ENCODE measurements around the gene FN1.
A peak's percentile ranks its signal among the peaks of the same experiment; 100 is the strongest.

FN1 gene

DNA sequence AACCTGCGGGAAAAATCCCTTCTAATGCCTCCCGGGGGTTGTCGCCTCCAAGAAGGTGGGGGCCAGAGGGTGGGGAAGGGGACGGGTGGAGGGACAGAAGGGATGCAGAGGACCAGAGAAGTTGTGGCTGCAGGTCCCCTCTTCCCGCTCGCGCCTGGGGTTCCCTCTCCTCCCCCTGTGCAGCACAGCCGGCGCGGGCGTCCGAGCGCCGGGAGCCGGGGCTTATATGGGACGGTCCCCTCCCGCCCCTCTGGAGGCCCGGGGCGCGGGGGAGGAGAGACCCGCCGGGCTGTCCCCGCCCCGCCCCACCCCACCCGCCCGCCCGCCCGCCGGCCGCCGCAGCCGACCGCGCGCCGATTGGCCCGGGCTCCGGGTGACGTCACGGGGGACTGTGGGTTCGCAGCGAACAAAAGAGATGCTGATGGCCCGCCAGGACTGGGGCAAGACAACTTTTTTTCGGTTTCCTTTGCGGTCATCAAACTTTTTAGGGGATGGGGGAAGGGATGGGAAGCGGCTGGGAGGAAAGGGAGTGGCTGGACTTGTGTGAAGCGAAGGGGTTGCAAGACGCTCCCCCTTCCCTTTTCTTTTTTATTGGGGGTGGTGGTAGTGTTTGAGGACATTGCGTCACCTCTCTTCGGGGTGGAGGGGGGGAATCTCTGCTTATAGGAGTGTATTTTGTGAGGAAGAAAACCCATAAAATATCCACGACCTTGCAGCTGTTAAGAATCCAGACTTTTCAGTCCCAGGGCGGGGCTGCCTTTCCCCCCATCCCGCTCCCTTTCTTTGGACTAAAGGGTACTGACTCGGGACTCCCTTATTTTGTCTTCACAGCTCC, at the start of gene FN1:
Gene FN1 (minus strand): TSS at position 199 of the 835 bp plus-strand sequence. CDS start 266 bp downstream, outside the sequence.
- peak; percentile 99 for DNase-seq (ENCODE audit: low read depth)

DNA sequence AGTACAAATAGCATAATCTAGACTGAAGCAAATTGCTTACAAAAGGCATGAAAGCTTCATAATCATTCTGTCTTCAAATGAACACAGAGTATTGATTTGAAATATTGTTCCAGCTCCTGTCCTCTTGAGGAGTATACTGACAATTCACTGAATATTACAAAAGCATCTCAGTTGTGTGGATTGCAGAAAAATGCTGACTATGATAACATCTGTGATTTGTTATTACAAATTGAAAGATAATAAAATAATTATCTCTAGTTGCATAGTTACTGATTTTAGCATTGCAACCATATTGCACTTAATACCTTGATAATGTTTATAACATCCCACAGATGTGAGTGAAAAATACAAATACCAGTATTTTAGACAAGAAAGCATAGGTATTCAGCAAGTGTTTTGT, 49.2 kb upstream of the FN1 start:
- DNase-seq (ENCODE audit: low read depth): no peak

DNA sequence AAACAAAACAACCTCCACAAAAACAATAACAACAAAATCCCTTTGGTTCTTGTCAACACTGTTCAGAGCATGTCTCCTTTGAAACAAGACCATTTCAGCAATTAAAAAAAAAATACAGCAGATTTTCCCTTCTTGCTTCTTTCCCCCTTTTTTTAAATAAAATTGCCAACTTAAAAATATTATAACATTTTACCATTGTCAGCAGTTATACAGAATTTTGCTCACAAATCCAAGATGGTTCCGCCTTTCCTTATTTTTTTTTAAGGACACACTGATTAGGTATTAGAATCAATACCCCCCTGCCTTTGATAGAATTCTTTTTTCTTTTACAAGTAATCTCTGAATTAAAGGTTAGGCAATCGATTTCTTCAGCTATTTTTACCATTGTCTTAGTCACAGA, 48.7 kb upstream of the FN1 start:
- no peak for DNase-seq (ENCODE audit: low read depth)

DNA sequence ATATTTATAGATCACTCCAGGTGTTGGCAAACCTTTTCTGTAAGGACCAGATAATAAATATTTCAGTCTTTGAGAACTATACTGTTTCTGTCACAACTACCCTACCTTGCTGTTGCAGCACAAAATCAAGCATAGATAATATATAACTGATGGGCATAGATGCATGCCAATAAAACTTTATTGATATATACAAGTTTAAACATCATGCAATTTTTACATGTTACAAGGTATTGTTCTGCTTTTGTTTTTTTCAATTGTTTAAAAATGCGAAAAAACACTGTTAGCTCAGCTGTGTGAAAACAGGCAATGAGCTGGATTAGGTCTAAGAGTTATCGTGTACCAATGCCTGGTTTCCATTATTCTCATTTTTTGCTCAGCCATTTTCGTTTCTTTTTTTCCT, 47.6 kb upstream of the FN1 start:
- DNase-seq (ENCODE audit: low read depth): no peak

DNA sequence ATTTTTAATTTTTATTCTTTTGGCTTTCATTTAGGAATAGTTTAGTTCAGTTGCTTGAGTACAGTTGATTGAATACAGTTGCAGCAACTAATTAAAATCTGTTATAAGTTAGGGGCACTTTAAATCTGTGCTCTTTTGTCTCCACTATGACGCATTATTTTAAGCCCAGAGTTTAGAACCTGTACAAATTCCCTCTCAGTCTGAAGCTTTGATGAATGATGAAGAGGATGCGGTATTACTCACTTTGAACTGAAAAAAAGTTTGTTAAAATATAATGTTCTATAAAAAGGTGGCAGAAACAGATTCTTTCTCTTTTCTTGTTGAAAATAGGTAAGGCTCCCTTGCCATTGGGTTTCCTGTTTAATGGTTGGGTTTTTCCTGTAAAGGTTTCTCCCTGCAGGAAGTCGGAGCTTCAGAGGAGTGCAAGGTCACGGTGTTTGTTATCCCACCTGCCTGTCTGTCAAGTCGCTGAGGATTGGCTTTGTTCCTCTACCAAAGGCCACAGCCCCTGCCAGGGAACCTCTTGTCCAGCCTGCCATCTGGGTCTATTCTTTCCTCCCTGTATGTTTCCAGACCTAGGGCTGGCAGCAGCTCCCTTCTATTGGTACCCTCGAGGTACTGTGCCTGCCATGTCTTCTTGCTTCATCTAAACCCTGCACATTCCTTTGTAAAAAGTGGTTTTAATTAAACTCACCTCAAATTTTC, 43.8 kb upstream of the FN1 start:
- DNase-seq (ENCODE audit: low read depth): no peak

DNA sequence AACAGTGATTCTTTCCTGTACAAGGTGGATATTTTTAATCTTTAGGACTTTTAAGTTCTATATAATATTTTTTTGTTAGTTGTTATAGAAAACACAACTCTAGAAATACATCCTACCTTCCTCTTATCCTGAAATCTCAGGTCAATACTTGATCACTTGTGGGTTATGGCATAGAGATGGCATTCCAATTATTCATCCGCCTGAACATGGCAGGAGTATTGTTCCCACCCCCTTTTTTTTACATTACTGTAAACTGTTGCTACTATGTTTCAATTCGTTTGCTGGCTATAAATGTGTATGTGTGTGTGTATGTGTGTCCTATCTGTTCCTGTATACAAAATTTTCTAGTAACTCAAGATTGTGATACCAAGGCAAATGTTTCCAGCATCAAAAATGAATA, 43.3 kb upstream of the FN1 start:
- no peak for DNase-seq (ENCODE audit: low read depth)

DNA sequence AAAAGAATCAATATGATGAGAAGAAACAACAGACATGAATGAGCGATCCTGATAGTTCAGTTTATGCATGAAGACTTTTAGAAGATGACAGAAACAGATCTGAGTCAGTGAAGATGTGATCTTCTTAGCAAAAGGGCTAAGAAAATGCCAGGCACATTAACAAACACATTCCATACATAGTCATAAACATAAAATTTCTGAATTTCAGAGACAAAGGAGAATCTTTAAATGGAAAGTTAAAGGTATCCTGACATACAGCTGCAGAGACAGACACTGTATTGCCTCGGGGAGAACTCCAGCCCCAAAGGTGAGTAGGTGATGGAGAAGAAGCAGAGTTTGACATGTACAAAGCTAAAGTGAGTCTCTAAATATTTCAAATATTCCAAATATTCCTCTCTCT, 40.6 kb upstream of the FN1 start:
- peak; percentile 59 for DNase-seq (ENCODE audit: low read depth)

DNA sequence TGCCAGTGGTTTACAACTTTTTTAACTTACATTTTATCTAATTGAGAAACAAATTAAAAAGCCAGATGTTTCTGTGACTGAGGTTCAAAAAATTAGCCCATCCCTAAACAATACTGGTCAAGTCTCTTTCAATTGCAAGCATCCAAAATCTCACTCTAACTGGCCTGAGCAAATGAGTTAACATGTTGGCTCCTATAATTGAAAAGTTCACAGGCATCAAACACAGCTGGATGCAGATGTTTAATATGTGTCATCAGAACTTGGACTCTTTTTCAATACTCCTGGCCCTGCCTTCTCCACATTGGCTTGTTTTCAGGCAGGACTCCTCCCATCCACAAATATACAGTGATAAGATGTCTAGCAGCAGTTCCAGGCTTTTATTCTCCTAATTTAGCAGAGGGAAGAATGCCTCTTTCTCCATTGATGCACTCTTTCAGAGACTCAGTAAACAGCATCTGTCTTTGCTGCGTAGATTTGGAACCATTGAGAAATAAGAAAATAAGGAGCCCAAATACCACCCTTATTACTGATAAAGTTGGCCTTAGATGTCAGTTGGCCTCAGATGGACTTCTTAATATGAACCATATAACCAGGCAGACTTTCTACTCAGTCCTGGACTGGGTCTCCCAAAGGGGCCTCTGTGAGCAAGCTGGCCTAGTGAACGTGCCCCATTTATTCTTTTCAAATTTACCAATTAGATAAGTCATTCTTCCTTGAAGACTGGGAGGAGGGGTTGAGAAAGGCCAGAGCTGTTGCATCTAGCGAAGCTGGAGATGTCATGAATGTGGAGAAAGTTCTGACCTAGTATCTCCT, 30.4 kb upstream of the FN1 start:
- DNase-seq (ENCODE audit: low read depth): peak; percentile 49

DNA sequence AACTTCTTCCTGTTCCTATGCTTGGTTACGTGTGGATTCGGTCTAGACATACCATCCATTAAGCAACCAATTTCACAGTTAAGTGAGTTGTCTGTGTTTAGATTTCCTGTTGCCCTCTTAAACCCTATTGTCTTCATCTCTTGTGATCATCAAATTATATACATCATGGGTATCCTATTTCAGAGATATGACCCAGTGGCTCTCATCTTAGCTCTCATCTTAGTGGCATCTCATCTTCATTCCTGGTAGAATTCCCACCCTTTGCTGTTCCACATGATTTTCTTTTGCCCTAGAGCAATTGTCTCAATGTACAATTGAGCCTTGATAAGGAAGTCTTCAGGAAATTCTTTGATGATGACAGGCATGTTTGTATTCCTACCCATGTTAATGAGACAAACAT, 29.4 kb upstream of the FN1 start:
- DNase-seq (ENCODE audit: low read depth): peak; percentile 88

DNA sequence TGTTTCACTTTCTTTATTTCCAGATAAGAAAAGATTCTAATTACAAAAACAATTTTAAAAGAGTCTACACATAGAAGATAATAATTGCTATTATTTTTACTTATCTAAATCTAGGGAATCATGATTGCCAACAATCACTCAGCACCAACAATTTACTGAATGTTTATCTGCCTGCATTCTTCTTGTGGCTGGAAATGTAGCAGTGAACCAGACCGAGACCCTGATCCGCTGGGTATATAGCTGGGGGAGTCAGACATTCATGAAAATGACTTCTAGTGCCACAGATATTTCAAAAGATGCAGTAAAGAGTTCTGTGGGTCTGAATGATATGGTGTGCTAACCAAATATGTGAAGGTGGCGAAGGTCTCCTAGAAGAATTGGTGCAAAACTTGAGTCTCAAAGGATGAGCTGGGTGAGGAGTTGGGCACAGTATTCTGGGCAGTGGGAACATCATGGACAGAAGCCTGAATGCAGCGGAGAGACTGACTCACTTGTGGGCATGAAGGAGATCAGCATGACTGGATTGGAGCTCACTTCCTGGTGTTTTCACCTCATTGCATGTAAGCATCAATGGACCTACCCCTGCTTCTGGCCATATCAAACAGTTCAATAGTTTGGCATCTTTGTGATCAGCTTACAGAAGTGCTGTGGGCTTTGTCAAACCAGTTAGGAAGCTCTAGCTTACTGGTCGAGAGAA, 26.1 kb upstream of the FN1 start:
- peak; percentile 62 for DNase-seq (ENCODE audit: low read depth)

DNA sequence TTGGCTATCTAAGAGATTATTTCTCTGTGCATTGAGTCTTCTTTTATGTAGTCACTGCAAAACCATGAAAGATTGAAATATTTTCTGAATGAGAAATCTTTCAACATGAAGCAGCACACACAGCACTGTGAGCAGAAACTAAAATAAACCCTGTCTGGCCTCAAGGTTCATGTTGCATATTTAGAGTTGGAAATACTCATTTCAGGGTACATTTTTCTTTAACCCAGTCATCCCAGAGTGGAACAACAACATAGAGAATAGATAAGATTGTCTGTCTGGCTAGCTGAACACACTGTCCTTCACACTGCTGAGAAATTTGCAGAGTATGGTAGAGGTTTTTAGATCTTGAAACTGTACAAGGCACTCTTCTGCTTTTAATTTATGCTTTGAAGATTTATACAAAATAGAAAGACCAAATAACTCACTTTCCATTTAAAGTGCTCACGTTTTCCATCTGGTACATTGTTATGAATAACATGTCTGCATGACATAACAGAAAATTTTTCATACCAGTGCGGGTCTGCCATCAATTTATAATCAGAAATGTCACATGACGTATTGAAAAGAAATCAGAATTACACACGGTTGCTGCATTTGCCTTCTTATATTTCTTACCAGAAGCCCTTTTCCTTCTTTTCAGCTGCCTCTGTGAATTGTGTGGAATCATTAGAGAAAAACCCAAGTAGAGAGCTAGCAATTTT, 25.0 kb upstream of the FN1 start:
- DNase-seq (ENCODE audit: low read depth): peak; percentile 97

DNA sequence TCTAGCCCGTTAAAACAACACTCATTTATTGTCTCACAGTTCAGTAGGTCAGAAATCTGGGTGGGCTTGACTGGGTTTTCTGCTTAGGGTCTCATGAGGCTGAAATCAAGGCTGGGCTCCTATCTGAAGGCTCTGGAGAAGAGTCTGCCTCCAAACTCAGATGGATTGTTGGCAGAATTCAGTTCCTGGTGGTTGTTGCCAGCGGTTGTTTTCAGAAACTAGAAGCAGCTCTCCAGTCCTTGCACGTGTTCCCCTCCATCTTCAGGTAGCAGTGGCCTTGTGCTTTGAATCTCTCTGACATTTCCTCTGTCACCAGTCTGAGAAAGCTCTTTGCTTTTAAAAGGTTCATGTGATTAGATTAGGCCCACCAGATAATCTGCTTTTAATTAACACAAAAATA, 20.1 kb upstream of the FN1 start:
- no peak for DNase-seq (ENCODE audit: low read depth)

DNA sequence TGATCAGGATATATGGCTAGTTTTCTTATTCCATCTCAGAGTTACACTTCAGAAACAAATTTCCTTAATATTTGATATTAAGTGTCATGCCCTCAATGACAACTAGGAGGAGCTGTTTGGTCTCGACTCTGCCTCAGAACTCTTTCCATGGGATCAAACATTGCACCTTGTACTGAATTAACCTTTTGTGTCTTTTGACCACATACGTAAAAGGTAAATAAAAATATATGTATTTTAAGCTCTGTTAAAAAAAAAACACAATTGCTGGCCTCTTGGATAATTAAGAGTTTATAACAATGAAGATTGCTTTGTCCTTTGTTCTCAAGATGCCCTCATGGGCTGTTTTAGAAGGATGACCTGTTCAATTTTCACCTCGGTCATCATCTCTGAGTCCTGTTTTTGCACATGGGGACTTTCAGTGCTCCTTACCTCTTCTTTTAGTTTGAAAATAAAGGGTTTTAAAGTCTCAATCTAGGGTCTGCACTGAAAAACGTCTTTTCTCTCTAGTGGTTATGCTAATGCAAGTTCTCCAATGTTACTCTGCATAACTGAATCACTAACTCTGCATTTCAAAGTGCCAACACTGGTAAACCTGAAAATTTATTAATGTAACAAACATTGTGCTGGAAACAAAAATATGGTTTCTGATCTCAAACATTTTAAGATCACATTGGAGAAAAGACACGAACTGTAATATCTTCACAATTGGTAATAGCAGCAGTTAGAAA, 18.8 kb upstream of the FN1 start:
- DNase-seq (ENCODE audit: low read depth): peak; percentile 44

DNA sequence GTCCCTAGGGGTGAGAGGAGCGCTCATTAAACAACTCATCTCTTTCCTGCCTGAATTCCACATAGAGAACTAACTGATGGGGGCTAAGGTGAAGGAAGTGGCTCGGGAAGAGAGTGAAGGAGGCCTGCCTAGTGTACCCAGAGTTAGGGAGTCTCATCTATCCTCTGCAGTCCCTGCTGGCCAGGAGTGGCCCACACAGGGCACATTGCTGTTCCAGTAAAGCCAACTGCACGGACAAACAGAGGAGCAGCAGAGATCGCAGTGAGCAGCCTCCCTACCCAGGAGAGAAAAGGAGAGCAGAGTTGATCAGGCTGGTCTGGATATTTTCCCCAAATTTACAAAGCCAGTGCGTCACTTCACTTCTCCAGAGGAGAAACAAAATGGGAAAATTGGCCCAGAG, 16.9 kb upstream of the FN1 start:
- no peak for DNase-seq (ENCODE audit: low read depth)

DNA sequence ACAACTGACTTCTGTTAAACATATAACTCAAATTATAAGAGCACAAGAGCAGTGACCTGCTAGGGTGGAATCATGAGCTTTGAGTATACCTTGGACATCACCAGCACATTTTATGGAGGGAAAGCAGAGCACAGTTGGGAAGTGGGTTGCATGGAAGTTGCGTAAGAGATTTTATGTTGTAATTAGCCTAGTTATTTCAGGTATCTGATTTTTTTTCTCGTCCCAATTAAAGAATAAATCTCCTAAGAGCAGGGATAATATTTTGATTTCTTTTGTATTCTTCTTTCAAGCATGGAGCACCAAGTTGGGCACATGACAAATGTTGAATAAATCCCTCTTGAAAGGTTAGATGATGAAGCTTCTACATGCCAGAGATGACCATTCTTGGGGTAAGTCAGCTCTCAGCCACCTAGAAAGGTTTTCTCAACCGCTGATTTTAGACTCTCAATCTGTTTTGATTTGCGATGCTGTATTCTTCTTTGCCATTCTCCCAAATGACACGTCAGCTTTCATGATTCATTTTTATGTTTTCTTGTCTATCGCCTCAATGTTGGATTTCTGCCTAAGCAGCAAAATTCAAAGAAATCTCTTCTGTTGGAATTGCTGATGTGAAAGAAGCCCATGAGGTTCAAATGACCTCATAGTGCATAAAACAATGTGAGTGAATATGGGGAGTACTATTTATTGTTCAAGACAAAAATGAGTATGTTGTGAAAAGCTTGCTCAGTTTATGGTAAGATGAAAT, 15.3 kb upstream of the FN1 start:
- DNase-seq (ENCODE audit: low read depth): no peak

DNA sequence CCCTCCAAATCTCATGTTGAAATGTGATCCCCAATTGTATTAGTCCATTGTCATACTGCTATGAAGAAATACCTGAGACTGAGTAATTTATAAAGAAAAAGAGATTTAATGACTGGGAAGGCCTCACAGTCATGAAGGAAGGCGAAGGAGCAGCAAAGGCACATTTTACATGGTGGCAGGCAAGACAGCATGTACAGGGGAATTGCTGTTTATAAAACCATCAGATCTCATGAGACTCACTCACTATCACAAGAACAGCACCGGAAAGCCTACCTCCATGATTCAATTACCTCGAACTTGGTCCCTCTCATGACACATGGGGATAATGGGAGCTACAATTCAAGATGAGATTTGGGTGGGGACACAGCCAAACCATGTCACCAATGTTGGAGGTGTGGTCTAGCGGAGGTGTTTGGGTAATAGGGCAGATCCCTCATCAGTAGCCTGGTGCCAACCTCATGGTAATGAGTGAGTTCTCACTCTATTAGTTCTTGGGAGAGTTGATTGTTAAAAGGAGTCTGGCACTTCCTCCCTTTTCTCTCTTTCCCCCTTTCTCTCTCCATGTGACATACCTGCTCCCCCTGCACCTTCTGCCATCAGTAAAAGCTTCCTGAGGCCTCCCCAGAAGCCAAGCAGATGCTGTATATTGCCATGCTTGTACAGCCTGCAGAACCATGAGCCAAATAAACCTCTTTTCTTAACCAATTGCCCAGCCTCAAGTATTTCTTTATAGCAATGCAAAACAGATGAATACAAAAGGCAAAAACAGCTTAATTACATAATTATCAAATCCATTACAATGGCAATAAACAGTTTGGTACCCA, 14.5 kb upstream of the FN1 start:
- DNase-seq (ENCODE audit: low read depth): no peak

DNA sequence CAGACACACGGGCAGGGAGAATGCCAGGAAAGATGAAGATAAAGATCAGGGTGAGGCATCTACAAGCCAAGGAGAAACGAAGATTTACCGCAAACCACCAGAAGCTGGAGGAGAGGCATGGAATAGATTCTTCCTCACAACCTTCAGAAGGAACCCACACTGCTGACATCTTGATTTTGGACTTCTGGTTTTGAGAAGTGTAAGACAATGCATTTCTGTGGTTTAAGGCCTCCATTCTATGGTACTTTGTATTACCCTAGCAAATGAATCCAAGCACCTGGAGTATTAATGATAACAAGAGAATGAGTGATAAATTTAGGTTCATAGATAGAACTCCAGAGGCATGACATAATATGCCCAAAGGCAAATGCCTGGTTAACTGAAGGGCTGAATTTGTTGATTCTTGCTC, 11.8 kb upstream of the FN1 start:
- no peak for DNase-seq (ENCODE audit: low read depth)

DNA sequence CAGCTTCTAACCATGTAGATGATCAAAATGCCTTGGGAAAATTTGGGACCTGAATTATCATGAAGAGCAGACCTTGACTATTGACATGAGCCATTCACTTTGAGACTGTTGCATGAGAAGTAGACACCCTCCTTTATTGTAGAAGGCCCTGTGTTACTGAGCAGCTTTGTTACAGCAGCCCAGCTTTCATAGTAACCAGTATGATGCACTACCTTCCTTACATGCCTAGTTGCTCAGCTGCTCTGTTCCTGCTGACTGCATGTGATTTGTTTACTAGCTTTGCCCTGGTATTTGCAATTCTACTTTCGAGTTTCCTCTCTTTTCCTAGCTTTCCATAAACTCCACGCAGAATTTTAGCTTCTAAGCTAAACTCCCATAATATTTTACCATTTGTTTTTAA, 11.2 kb upstream of the FN1 start:
- no peak for DNase-seq (ENCODE audit: low read depth)

DNA sequence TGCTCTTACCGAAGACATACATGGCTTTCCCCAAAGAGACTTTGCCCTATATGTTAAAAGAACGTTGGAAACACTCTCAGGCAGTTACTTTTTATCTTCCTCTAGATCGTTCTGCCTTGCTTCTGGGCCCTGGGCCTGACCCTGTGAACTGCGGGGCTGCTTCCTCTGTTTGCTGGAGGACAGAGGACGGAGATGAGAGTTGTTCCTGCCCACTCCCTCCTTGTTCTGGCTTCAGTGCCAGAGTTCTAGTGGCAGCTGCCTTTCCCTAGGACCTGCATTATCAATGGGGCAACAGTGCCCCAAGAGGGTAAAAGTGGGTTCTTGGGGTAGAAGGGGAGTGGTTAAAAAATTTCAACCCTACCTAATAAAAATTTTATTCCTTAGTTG, 6.5 kb upstream of the FN1 start:
- no peak for DNase-seq (ENCODE audit: low read depth)

Data from EH (cell line).